Measurements from ENCODE around the gene GRHPR.
"Not testable (repeated sequence)": the region's sequence is repeated elsewhere in the genome, so short reads cannot be mapped to it uniquely, and the experiment has no call there.

The GRHPR gene

GRCh38 chr9:37466037-37466709 is 43.7 kb downstream of the GRHPR start:
- TF ChIP-seq JUND (IDR thresholded peaks at IDR 0.05; ENCODE audit: low read depth), result no peak
- DNase-seq (ENCODE audit: low read depth in 1 of 2, low spot score in 1 of 2), result peak; percentile 15 to 88
- in situ Hi-C loops (cut with HindIII; ENCODE audit: low pct_unique_long_range_greater_than_20kb, low sequenced_read_pairs), result no loop called here

- in situ Hi-C loops (cut with HindIII; ENCODE audit: low pct_unique_long_range_greater_than_20kb, low sequenced_read_pairs), result not testable (repeated sequence)
- peak in 1 of 2 experiments; percentile 31 for DNase-seq (ENCODE audit: low read depth in 1 of 2, low spot score in 1 of 2)
Observed at GRCh38 chr9:37467530-37467929, 45.0 kb downstream of the GRHPR start.

GRCh38 chr9:37468620-37469019 is 46.1 kb downstream of the GRHPR start:
- in situ Hi-C loops (cut with HindIII; ENCODE audit: low pct_unique_long_range_greater_than_20kb, low sequenced_read_pairs), result no loop called here
- no peak for TF ChIP-seq JUND (IDR thresholded peaks at IDR 0.05; ENCODE audit: low read depth)
- DNase-seq (ENCODE audit: low read depth in 1 of 2, low spot score in 1 of 2), result peak in 1 of 2 experiments; percentile 56

GRCh38 chr9:37471942-37472684 is 49.6 kb downstream of the GRHPR start:
- TF ChIP-seq JUND (IDR thresholded peaks at IDR 0.05; ENCODE audit: low read depth), result peak; percentile 83; the same call in 1 of the 2 replicates
- peak in 1 of 2 experiments; percentile 74 for DNase-seq (ENCODE audit: low read depth in 1 of 2, low spot score in 1 of 2)
- in situ Hi-C loops (cut with HindIII; ENCODE audit: low pct_unique_long_range_greater_than_20kb, low sequenced_read_pairs), result no loop called here

GRCh38 chr9:37473982-37474381 is 51.5 kb downstream of the GRHPR start:
- DNase-seq (ENCODE audit: low read depth in 1 of 2, low spot score in 1 of 2); in situ Hi-C loops (cut with HindIII; ENCODE audit: low pct_unique_long_range_greater_than_20kb, low sequenced_read_pairs): not testable (repeated sequence)

- DNase-seq (ENCODE audit: low read depth in 1 of 2, low spot score in 1 of 2), result no peak
- in situ Hi-C loops (cut with HindIII; ENCODE audit: low pct_unique_long_range_greater_than_20kb, low sequenced_read_pairs), result no loop called here
- no peak for TF ChIP-seq JUND (IDR thresholded peaks at IDR 0.05; ENCODE audit: low read depth)
Observed at GRCh38 chr9:37474438-37474837, 51.9 kb downstream of the GRHPR start.

GRCh38 chr9:37476930-37477329 is 54.4 kb downstream of the GRHPR start:
- no peak for TF ChIP-seq JUND (IDR thresholded peaks at IDR 0.05; ENCODE audit: low read depth)
- no peak for DNase-seq (ENCODE audit: low read depth in 1 of 2, low spot score in 1 of 2)
- in situ Hi-C loops (cut with HindIII; ENCODE audit: low pct_unique_long_range_greater_than_20kb, low sequenced_read_pairs), result no loop called here

- DNase-seq (ENCODE audit: low read depth in 1 of 2, low spot score in 1 of 2); in situ Hi-C loops (cut with HindIII; ENCODE audit: low pct_unique_long_range_greater_than_20kb, low sequenced_read_pairs): not testable (repeated sequence)
Observed at GRCh38 chr9:37477443-37477842, 54.9 kb downstream of the GRHPR start.

- in situ Hi-C loops (cut with HindIII; ENCODE audit: low pct_unique_long_range_greater_than_20kb, low sequenced_read_pairs); DNase-seq (ENCODE audit: low read depth in 1 of 2, low spot score in 1 of 2): not testable (repeated sequence)
Observed at GRCh38 chr9:37477987-37478619, 55.6 kb downstream of the GRHPR start.

GRCh38 chr9:37480759-37481158 is 58.3 kb downstream of the GRHPR start:
- DNase-seq (ENCODE audit: low read depth in 1 of 2, low spot score in 1 of 2), result no peak
- TF ChIP-seq JUND (IDR thresholded peaks at IDR 0.05; ENCODE audit: low read depth), result no peak
- in situ Hi-C loops (cut with HindIII; ENCODE audit: low pct_unique_long_range_greater_than_20kb, low sequenced_read_pairs), result no loop called here

GRCh38 chr9:37485389-37486255 is 63.1 kb downstream of the GRHPR start, which contains the start of gene POLR1E:
POLR1E (plus strand) TSS chr9:37485948; CDS start chr9:37486048, 100 bp downstream.
- in situ Hi-C loops (cut with HindIII; ENCODE audit: low pct_unique_long_range_greater_than_20kb, low sequenced_read_pairs), result no loop called here
- no peak for TF ChIP-seq JUND (IDR thresholded peaks at IDR 0.05; ENCODE audit: low read depth)

GRCh38 chr9:37486256-37486615 is 63.7 kb downstream of the GRHPR start:
- in situ Hi-C loops (cut with HindIII; ENCODE audit: low pct_unique_long_range_greater_than_20kb, low sequenced_read_pairs), result no loop called here
- DNase-seq (ENCODE audit: low read depth in 1 of 2, low spot score in 1 of 2), result no peak
- TF ChIP-seq JUND (IDR thresholded peaks at IDR 0.05; ENCODE audit: low read depth), result no peak

More at GRCh38 chr9:37485389-37486255, 63.1 kb downstream of the GRHPR start, which contains the start of gene POLR1E:
- peak; percentile 86 to 97 for DNase-seq (ENCODE audit: low read depth in 1 of 2, low spot score in 1 of 2)
